HEK293T (cell line): ENCODE results near the gene ANKS1B.

Experiments used
- CTCF ChIA-PET: fragments of 350-600 bp; formaldehyde crosslinking; extraction: SDS; loops from one replicate; lab custom pipeline; 2021; ENCODE audit warnings: antibody characterized with exemption, inconsistent platforms; lab: Yijun Ruan, JAX
- POLR2A ChIA-PET: fragments of 350-600 bp; formaldehyde crosslinking; extraction: SDS; loops from one replicate; lab custom pipeline; 2020; ENCODE audit warnings: antibody characterized with exemption, inconsistent platforms; lab: Yijun Ruan, JAX
- DNase-seq: peaks from one replicate; pipeline ENCODE4 v3.0.0; 2012; ENCODE audit warnings: mixed read lengths; ENCODE audit errors: extremely low spot score
- ARNT ChIP-seq: fragments of 450-650 bp; IDR thresholded peaks from 2 replicates; pipeline ENCODE4 v1.6.1; 2017; ENCODE audit warnings: mild to moderate bottlenecking
- BHLHE40 ChIP-seq: fragments of 450-650 bp; IDR thresholded peaks from 2 replicates; pipeline ENCODE4 v1.6.1; 2016; ENCODE audit warnings: mild to moderate bottlenecking, moderate library complexity, borderline replicate concordance
- CTBP1 ChIP-seq: fragments of 450-650 bp; IDR thresholded peaks from 2 replicates; pipeline ENCODE4 v1.6.1; 2016; ENCODE audit warnings: borderline replicate concordance
- ELF4 ChIP-seq: fragments of 450-650 bp; IDR thresholded peaks from 2 replicates; pipeline ENCODE4 v1.6.1; 2017; ENCODE audit warnings: antibody characterized with exemption
- FOXA1 ChIP-seq: fragments of 450-650 bp; IDR thresholded peaks from 2 replicates; pipeline ENCODE4 v1.6.1; 2016; ENCODE audit warnings: mild to moderate bottlenecking
- FOXK2 ChIP-seq: fragments of 450-650 bp; IDR thresholded peaks from 2 replicates; pipeline ENCODE4 v1.6.1; 2016; ENCODE audit warnings: mild to moderate bottlenecking
- FOXM1 ChIP-seq: fragments of 450-650 bp; IDR thresholded peaks from 2 replicates; pipeline ENCODE4 v1.6.1; 2017; ENCODE audit warnings: mild to moderate bottlenecking, borderline replicate concordance
- HDGF ChIP-seq: fragments of 450-650 bp; IDR thresholded peaks from 2 replicates; pipeline ENCODE4 v1.6.1; 2017; ENCODE audit warnings: antibody characterized with exemption, borderline replicate concordance
- L3MBTL2 ChIP-seq: fragments of 450-650 bp; conservative IDR thresholded peaks from 2 replicates; pipeline ENCODE4 v1.6.1; 2016; ENCODE audit warnings: mild to moderate bottlenecking
- LEF1 ChIP-seq: fragments of 450-650 bp; IDR thresholded peaks from 2 replicates; pipeline ENCODE4 v1.6.1; 2017; ENCODE audit warnings: mild to moderate bottlenecking, borderline replicate concordance
- NFRKB ChIP-seq: fragments of 450-650 bp; IDR thresholded peaks from 2 replicates; pipeline ENCODE4 v1.6.1; 2016; ENCODE audit warnings: mild to moderate bottlenecking, moderate library complexity
- PKNOX1 ChIP-seq: fragments of 450-650 bp; IDR thresholded peaks from 2 replicates; pipeline ENCODE4 v1.6.1; 2016
- SP1 ChIP-seq: fragments of 450-650 bp; IDR thresholded peaks from 2 replicates; pipeline ENCODE4 v1.6.1; 2017
- SUZ12 ChIP-seq: fragments of 450-650 bp; IDR thresholded peaks from 2 replicates; pipeline ENCODE4 v1.6.1; 2016; ENCODE audit warnings: mild to moderate bottlenecking
- TARDBP ChIP-seq: fragments of 450-650 bp; IDR thresholded peaks from 2 replicates; pipeline ENCODE4 v1.6.1; 2016
- ZNF384 ChIP-seq: fragments of 450-650 bp; IDR thresholded peaks from 2 replicates; pipeline ENCODE4 v1.6.1; 2016

The ANKS1B gene

GRCh38 chr12:99111600-99111999, 873.1 kb downstream of the ANKS1B start:
- DNase-seq = peak; percentile 10
- ChIA-PET POLR2A (interaction anchor here (0.6 kb wide), 1 partner anchor 496 kb away, joined by 3 read pairs; no protein-coding TSS in a partner anchor), CTCF (no interaction called here)

GRCh38 chr12:99110868-99111267, 873.9 kb downstream of the ANKS1B start:
- TF ChIP-seq CTBP1 (no peak), SUZ12 (no peak), L3MBTL2 (no peak)
- POLR2A ChIA-PET = no interaction called here
- CTCF ChIA-PET = no interaction called here
- no peak for DNase-seq

More at GRCh38 chr12:99111600-99111999, 873.1 kb downstream of the ANKS1B start:
- no peak for TF ChIP-seq FOXA1
- no peak for TF ChIP-seq L3MBTL2
- no peak for TF ChIP-seq FOXM1
- no peak for TF ChIP-seq CTBP1
- no peak for TF ChIP-seq FOXK2

GRCh38 chr12:99110212-99110611, 874.5 kb downstream of the ANKS1B start:
- ChIA-PET CTCF (no interaction called here), POLR2A (no interaction called here)
- no peak for DNase-seq
- TF ChIP-seq ZNF384 (no peak), PKNOX1 (no peak), HDGF (no peak), FOXA1 (no peak), FOXM1 (no peak), LEF1 (no peak), NFRKB (no peak), ELF4 (no peak), FOXK2 (no peak), ARNT (no peak), L3MBTL2 (no peak), CTBP1 (no peak), BHLHE40 (no peak), SUZ12 (no peak), SP1 (no peak), TARDBP (no peak)

GRCh38 chr12:99108924-99109323, 875.8 kb downstream of the ANKS1B start:
- ChIA-PET CTCF (no interaction called here), POLR2A (no interaction called here)
- TF ChIP-seq HDGF (no peak), SUZ12 (no peak), ZNF384 (no peak), FOXK2 (no peak), BHLHE40 (no peak)
- DNase-seq = no peak

GRCh38 chr12:99099786-99100185, 885.0 kb downstream of the ANKS1B start:
- no peak for DNase-seq
- POLR2A ChIA-PET = no interaction called here
- TF ChIP-seq NFRKB = no peak
- TF ChIP-seq ZNF384 = no peak
- TF ChIP-seq PKNOX1 = no peak
- no peak for TF ChIP-seq ELF4
- TF ChIP-seq SUZ12 = no peak
- TF ChIP-seq CTBP1 = no peak
- no peak for TF ChIP-seq ARNT
- no peak for TF ChIP-seq TARDBP
- TF ChIP-seq FOXA1 = no peak
- no peak for TF ChIP-seq HDGF
- TF ChIP-seq FOXM1 = no peak
- TF ChIP-seq LEF1 = no peak
- TF ChIP-seq BHLHE40 = no peak
- no peak for TF ChIP-seq L3MBTL2
- no peak for TF ChIP-seq FOXK2
- TF ChIP-seq SP1 = no peak
- CTCF ChIA-PET = no interaction called here

- DNase-seq = no peak
- ChIA-PET CTCF (no interaction called here), POLR2A (no interaction called here)
- TF ChIP-seq LEF1 (no peak), ARNT (no peak), BHLHE40 (no peak), HDGF (no peak), PKNOX1 (no peak), TARDBP (no peak), NFRKB (no peak), FOXK2 (no peak), FOXA1 (no peak), CTBP1 (no peak), ELF4 (no peak), FOXM1 (no peak), L3MBTL2 (no peak), ZNF384 (no peak), SP1 (no peak), SUZ12 (no peak)
Observed at GRCh38 chr12:99097171-99097570, 887.6 kb downstream of the ANKS1B start.

- DNase-seq = no peak
- POLR2A ChIA-PET = no interaction called here
- CTCF ChIA-PET = no interaction called here
- TF ChIP-seq PKNOX1 (no peak), LEF1 (no peak), ZNF384 (no peak), TARDBP (no peak), ELF4 (no peak), FOXK2 (no peak), BHLHE40 (no peak), NFRKB (no peak), L3MBTL2 (no peak), CTBP1 (no peak), HDGF (no peak), SUZ12 (no peak), ARNT (no peak), SP1 (no peak), FOXA1 (no peak), FOXM1 (no peak)
Observed at GRCh38 chr12:99093166-99093565, 891.6 kb downstream of the ANKS1B start.
